Fibroblast of the aortic adventitia (primary cell): ENCODE results near the gene SLC17A2. TPM values are rescaled to one million over a fixed set of nuclear protein-coding genes. Genes with fewer than 3 reads are reported as not detected.
"Not testable (repeated sequence)": the region's sequence is repeated elsewhere in the genome, so short reads cannot be mapped to it uniquely, and the experiment has no call there.

ENCODE experiments used
- DNase-seq: peaks from one replicate; pipeline ENCODE4 v3.0.0-alpha.2; 2010; ENCODE audit warnings: low read depth
- H3K4me3 ChIP-seq: 2 replicates; pipeline ENCODE4 v1.5.1; 2011; ENCODE audit warnings: low read depth, mild to moderate bottlenecking, control low read depth, low read length, moderate library complexity
- total RNA-seq: library from RNA; depleted of rRNA; stranded (reverse); fragments of >200 nt; gene quantifications from 2 replicates; pipeline ENCODE4 v1.2.3, GENCODE V29; 2012; ENCODE audit warnings: low replicate concordance
- TF ChIP-seq, protein P1 (sequence below): IDR thresholded peaks from 2 replicates; pipeline ENCODE4 v1.5.1; 2011; ENCODE audit warnings: mild to moderate bottlenecking, low read length, control low read depth, inconsistent platforms; ENCODE audit not compliant: insufficient read depth

SLC17A2 gene
- total RNA-seq, 1 donor, result 0.09 TPM

GRCh38 chr6:25943887-25944286 is 13.4 kb upstream of the SLC17A2 start:
- H3K4me3 ChIP-seq, result no peak overlapping the region
- no peak for DNase-seq
- TF ChIP-seq, protein P1, sequence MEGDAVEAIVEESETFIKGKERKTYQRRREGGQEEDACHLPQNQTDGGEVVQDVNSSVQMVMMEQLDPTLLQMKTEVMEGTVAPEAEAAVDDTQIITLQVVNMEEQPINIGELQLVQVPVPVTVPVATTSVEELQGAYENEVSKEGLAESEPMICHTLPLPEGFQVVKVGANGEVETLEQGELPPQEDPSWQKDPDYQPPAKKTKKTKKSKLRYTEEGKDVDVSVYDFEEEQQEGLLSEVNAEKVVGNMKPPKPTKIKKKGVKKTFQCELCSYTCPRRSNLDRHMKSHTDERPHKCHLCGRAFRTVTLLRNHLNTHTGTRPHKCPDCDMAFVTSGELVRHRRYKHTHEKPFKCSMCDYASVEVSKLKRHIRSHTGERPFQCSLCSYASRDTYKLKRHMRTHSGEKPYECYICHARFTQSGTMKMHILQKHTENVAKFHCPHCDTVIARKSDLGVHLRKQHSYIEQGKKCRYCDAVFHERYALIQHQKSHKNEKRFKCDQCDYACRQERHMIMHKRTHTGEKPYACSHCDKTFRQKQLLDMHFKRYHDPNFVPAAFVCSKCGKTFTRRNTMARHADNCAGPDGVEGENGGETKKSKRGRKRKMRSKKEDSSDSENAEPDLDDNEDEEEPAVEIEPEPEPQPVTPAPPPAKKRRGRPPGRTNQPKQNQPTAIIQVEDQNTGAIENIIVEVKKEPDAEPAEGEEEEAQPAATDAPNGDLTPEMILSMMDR, result no peak

- DNase-seq, result peak; percentile 80
- TF ChIP-seq, protein P1, result peak; percentile 66
Measured at GRCh38 chr6:25942561-25943147, 12.2 kb upstream of the SLC17A2 start.

DNA sequence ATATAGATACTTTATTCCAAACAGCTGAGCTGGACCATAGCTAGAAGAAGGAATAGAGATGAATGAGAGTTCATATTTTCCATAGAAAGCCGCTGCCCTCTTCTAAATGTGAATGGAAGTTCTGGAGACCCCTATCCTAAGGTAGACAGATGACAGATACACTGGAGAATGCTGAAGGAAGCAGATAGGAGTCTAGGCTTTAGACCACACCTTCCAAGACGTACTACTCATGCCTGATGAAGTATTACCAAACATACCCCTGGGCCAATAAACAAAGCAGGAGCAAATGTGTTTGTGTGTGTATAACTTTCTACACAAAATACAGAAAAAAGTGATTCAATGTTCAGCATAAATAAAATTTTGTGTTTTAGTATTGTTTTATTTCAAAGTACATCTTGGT is 9.1 kb upstream of the SLC17A2 start:
- DNase-seq, result no peak
- TF ChIP-seq, protein P1, result no peak

More at GRCh38 chr6:25942561-25943147, 12.2 kb upstream of the SLC17A2 start:
- no peak overlapping the region for H3K4me3 ChIP-seq

GRCh38 chr6:25935953-25936352 is 5.5 kb upstream of the SLC17A2 start:
- H3K4me3 ChIP-seq, result no peak overlapping the region
- DNase-seq, result no peak
- TF ChIP-seq, protein P1, result no peak

More for the DNA sequence above, 9.1 kb upstream of the SLC17A2 start:
- no peak overlapping the region for H3K4me3 ChIP-seq

- DNase-seq, result no peak
Measured at GRCh38 chr6:25934735-25935313, 4.3 kb upstream of the SLC17A2 start.

DNA sequence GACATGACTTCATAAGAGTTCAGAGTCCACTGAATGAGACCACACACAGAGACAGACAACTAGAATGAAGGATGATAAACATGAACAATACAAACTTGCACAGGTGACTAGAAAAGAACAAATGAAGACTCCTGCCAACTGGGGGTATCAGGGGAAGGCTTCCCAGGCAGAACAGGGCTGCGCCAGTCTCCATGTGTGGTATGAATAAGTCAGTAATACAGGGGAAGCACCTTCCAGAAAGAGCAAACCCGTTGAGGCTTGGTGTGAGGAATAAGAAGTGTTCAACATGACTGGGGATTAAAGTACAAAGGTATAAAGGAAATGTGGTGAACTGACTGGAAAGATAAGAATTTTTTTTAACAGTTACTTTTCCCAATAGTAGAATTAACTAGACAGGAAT is 3.7 kb upstream of the SLC17A2 start:
- no peak for DNase-seq
- no peak overlapping the region for H3K4me3 ChIP-seq
- TF ChIP-seq, protein P1, result no peak

More at GRCh38 chr6:25934735-25935313, 4.3 kb upstream of the SLC17A2 start:
- TF ChIP-seq, protein P1, result no peak
- H3K4me3 ChIP-seq, result no peak overlapping the region

DNA sequence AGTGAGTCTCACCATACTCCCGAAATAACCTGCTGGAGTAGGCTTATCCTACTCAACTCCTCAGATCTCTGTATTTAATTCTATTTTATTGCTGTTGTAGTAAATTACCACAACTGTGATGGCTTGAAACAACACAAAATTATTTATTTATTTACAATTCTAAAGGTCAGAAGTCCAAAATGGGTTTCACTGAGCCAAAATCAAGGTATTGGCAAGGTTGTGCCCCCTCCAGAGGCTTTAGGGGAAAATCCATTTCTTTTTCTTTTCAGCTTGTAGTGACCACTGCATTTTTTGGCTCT is 869 bp upstream of the SLC17A2 start:
- H3K4me3 ChIP-seq, result no peak overlapping the region
- no peak for DNase-seq
- TF ChIP-seq, protein P1, result no peak

- DNase-seq, H3K4me3 ChIP-seq: not testable (repeated sequence)
Measured at GRCh38 chr6:25929785-25930184, 706 bp downstream of the SLC17A2 start.
